Stimulated activated CD8-positive, alpha-beta memory T cell treated with anti-CD3 and anti-CD28 coated beads, Interleukin-12 subunit alpha, Interleukin-12 subunit beta, amount 100 ng/mL, for 1 hour (primary cell): ENCODE data around the gene EPB41L5.
"Not testable (repeated sequence)": the region's sequence is repeated elsewhere in the genome, so short reads cannot be mapped to it uniquely, and the experiment has no call there.

ENCODE experiments used
- DNase-seq: peaks from one replicate; pipeline ENCODE4 v3.0.0-alpha.2; 2020; ENCODE audit warnings: low read depth

Gene EPB41L5

DNA sequence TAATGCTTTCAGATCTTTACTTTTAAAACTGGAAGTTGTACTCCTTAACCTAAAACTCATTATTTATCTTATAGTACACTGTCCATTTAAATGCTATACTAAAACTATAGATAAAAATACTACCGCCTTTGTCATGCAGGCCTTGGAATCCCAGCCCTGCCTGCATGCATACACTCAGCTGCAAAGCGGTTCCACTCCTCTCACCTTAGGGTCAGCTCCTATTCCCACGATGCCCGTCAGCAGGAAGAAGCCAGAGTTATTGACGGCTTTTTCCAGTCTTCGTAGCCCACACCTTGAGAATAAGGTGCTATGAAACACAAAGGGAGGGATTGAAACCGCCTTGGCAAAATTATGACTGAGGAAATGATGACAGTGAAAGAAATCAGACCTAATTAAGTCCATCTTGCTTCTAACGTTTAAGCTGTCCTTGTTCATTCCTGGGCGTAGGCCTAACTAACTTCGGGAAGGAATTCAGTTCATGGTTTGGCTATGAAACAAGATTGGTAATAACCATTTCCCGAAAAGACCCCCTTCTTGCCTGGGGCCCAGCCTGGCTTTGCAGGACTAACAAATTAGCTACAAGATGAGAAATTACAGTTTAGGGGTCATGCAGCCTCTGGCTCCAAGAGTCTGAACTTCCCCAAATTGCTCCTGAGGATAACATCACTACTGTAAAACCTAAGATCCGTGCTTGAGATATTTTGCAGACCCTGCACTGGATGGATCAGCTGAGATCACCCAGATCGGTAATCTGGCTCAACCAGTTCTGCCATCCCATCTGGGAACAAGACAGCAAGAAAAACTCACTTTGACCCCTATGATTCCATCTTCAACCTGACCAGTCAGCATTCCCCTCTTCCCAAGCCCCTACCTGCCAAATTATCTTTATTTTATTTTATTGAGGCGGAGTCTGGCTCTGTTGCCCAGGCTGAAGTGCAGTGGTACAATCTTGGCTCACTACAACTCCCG lies 17.1 kb downstream of the EPB41L5 start:
- DNase-seq: no peak

DNA sequence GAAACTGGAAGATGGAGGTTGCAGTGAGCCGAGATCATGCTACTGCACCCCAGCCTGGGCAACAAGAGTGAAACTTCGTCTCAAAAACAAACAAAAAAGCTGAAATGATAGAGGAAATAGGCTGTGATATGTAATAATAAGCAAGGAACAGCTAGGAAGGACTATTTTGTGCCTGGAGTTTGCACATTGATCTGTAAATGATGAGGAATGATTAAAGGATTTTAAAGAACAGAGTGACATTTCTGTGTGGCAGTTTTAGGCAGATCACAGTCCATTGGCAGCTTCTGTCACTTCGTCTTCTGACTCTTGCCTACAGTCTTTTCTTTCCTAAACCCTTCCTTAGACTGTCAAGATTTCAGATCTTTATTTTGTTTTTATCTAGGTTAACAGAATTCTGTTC lies 19.4 kb downstream of the EPB41L5 start:
- no peak for DNase-seq

DNA sequence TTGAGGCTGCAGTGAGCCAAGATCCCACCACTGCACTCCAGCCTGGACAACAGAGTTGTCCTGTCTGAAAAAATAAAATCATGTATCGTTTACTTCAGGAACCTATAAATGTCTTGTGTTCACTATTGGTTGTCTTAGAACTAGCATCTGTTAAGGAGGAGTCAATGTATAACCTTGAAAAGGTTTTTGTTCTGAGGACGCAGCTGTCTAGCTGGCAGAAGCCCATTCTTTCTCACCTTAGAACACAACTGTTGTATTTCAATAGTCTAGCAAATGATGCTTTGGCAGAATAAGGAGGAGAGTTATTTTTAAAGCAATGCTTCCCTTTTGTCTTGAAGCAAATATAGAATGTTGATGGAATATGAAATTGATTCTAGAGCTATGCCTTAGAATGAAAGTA lies 21.1 kb downstream of the EPB41L5 start:
- no peak for DNase-seq

DNA sequence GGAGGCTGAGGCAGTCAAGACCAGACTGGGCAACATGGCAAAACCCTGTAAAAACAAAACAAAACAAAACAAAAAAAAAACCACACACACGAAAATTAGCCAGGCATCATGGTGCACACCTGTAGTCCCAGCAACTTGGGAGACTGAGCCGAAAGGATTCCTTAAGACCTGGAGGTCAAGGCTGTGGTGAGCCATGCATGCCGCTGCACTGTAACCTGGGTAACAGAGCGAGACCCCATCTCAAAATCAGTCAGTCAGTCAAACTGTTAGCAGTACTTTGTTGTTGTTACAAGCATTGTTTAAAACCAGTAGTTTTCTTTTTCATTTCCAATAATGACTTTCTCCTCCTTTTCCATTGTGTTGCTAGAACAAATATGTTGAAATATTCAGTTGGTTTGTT lies 21.7 kb downstream of the EPB41L5 start:
- DNase-seq: no peak

DNA sequence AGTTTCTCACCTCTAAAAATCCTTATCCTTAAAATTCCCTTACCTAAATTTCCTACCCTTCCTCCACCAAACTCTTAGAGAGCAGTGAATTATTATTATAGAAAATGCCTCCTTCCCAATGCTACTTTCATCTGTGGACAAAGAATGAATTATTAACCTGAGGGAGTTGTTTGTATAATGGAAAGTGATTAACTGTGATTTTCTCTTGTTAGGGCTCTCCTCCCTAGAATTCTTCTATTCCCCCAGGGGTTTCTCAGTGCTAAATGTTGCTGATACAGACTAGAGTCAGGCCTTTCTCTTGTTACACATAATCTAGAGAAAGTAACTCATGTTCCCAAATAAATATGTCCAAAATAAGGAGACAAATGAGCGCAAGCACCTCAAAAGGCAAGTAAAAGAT lies 23.3 kb downstream of the EPB41L5 start:
- no peak for DNase-seq

DNA sequence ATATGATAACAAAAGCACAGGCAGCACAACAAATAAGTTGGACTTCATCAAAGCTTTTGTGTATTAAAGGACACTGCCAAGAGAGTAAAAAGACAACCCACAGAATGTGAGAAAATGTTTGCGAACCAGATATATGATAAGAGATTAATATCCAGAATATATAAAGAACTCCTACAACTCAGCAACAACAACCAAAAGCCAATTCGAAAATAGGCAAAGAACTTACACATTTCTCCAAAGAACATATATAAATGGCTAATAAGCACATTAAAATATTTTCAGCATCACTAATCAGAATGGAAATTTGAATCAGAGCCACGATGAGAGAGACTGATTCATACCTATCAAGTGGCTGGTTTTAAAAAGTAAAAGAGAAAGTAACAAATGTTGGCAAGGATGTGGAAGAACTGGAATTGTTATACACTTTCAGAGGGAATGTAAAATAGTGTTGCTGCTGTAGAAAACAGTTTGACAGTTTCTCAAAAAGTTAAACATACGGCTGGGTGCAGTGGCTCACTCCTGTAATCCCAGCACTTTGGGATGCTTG lies 25.2 kb downstream of the EPB41L5 start:
- no peak for DNase-seq

DNA sequence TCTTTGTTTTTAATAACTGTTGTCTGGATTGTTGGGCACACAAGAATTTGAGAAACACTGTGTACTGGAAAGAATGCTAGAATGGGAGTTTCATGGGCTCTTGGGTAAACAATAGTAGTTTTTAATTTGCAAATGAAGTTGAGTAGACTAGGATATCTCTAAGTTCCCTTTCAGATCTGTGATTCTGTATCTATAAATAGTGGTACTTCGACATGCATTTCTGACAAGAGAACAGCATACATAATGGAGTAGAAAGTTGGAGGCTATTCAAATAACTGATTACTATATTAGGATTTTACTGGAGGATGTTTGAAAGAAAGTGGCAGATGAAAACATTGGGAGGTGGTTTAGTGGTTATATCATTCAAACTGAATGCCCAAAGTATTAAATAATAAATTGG lies 29.5 kb downstream of the EPB41L5 start:
- DNase-seq: no peak

DNA sequence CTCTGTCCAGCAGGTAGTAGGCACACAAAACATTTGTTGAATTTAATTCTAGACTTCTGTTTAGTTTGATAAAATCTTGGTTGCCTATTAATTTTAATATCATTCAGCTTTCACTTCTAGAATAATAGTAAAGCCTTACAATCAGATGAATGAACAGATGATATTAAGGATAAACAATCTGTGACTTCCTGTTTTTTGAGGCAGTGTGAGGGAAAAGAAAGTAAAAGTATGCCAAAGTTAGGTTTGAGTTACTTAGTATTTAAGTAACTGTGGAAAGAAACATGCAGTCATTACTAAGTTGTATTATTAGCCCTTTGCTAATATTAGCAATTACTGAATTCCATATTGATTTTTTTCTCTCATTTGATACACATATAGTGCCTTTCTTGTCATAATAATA lies 31.5 kb downstream of the EPB41L5 start:
- DNase-seq: no peak

DNA sequence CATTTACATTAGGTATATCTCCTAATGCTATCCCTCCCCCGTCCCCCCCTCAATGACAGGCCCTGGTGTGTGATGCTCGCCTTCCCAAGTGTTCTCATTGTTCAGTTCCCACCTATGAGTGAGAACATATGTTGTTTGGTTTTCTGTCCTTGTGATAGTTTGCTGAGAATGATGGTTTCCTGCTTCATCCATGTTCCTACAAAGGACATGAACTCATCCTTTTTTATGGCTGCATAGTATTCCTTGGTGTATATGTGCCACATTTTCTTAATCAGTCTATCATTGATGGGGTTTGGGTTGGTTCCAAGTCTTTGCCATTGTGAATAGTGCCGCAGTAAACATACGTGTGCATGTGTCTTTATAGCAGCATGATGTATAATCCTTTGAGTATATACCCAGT lies 32.9 kb downstream of the EPB41L5 start:
- DNase-seq: not testable (repeated sequence)

DNA sequence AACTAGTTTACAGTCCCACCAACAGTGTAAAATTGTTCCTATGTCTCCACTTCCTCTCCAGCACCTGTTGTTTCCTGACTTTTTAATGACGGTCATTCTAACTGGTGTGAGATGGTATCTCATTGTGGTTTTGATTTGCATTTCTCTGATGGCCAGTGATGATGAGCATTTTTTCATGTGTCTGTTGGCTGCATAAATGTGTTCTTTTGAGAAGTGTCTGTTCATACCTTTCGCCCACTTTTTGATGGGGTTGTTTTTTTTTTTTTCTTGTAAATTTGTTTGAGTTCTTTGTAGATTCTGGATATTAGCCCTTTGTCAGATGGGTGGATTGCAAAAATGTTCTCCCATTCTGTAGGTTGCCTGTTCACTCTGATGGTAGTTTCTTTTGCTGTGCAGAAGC lies 33.4 kb downstream of the EPB41L5 start:
- not testable (repeated sequence) for DNase-seq

DNA sequence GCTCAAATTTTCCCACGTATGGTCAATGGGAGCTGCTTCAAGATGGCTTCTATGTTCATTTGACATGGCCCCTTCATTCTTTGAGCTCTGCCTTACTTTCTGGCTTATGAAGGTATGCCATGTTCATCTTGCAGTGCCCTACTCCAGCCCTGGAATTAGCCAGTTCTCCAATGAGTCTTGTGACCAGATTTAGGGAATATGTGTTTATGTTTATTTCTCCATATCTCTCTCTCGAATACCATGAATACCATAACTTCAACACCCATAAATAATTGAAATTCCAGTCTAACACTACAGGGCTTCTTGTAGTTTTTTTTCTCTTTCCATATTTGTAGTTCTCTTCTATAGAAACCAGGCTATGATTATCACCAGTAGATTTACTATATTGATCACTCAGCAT lies 39.7 kb downstream of the EPB41L5 start:
- no peak for DNase-seq

DNA sequence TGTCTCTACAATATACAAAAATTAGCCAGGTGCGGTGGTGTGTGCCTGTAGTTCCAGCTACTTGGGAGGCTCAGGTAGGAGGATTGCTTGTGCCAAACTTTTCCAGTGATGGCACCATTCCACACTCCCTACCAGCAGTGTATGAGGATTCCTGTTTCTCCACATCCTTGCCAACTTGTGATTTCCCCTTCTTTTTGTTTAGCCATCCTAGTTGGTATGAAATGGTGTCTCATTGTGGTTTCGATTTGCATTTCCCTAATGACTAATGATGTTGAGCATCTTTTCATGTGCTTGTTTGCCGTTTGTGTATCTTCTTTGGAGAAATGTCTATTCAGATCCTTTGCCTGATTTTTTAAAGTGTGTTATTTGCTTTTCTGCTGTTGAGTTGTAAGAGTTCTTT lies 41.0 kb downstream of the EPB41L5 start:
- no peak for DNase-seq

DNA sequence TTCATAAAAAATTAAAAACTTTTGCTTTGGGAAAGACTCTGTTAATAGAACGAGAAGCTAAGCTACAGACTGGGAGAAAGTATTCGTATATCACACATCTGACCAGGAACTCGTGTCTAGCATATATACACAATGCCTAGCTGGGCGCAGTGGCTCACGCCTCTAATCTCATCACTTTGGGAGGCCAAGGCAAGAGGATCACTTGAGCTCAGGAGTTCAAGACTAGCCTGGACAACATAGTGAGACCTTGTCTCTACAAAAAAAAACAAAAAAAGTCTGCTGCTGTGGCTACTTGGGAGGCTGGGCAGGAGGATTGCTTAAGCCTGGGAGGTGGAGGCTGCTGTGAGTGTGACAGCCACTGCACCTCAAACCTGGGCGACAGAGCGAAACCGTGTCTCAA lies 46.6 kb downstream of the EPB41L5 start:
- no peak for DNase-seq

DNA sequence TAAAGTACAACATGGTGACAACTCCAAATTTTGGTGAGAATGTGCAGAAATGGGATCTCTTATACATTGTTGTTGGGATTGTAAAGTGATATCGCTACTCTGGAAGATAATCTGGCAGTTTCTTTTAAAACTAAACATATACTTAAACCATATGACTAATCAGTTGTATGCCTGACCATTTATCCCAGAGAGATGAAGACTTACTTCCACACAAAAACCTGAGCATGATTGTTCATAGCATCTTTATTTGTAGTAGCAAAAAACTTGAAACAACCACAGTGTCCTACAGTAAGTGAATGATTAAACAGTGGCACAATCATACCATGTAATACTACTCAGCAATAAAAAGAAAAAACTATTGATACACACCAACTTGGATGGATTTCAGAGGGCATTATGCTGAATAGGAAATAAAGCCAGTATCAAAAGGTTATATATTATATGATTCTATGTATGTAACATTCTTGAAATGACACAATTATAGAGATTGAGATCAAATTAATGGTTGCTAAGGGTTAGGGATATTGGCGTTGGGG lies 47.3 kb downstream of the EPB41L5 start:
- no peak for DNase-seq

DNA sequence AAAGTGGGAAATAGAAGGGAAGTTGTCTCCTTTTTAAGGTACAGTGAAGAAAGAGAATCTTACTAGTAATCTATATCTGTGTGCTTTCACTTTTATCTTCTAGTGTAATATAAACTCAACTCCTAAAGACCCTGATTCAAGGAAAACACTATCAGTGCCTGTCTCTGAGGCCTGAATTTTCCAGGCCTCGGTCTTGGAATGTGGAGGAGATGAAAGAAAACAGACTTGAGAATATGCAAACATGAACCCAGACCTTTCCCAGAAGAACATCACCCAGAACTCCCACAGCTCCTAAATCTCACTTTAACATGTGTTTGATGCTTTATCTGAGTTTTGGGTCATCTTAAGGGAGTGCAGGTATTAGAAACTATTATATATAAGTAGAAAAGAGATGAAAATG lies 51.8 kb downstream of the EPB41L5 start:
- DNase-seq: no peak

DNA sequence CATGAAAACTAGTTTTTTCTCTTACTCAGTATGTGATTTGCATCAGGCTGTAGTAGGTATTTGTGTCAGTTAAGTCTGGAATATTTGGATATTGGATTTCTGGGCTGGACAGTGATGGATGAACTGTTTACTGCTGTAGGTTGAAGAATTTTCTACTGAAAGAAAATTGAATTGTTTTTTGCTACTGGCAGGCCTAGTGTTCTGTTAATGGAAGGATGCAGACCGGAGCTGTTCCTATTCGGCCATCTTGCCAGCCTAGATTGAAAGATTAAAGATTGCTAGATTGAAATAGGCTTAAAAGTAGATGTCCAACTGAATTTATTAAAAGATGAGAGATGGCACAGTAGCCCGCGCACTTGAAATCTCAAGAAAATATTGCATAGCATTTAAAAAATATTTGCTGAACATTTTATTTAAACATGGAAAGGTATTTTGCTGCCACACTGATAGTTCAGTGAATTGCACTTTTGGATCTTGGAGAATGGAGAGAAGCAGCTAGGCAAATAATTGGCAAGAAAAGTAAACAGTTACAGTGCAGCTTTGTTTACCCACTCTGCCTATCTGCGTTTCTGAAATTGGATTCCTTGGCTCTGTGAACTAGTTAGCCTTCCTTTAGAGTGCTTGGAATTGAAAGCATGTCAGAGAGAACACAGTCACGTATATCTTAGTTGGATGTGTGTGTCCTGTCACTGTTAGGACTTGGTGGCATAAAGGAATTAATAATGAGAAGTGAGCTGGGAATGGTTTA lies 54.1 kb downstream of the EPB41L5 start:
- no peak for DNase-seq

DNA sequence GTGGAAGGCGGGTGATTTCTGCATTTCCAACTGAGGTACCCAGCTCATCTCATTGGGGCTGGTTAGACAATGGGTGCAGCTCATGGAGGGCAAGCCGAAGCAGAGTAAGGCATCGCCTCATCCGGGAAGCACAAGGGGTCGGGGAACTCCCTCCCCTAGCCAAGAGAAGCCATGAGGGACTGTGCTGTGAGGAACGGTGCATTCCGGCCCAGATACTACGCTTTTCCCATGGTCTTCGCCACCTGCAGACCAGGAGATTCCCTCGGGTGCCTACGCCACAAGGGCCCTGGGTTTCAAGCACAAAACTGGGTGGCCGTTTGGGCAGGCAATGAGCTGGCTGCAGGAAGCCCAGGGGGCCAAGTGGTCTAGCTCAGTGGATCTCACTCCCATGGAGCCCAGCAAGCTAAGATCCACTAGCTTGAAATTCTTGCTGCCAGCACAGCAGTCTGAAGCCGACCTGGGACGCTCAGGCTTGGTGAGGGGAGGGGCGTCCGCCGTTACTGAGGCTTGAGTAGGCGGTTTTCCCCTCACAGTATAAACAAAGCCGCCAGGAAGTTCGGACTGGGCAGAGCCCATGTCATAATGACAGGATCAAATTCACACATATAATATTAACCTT lies 55.3 kb downstream of the EPB41L5 start:
- not testable (repeated sequence) for DNase-seq

DNA sequence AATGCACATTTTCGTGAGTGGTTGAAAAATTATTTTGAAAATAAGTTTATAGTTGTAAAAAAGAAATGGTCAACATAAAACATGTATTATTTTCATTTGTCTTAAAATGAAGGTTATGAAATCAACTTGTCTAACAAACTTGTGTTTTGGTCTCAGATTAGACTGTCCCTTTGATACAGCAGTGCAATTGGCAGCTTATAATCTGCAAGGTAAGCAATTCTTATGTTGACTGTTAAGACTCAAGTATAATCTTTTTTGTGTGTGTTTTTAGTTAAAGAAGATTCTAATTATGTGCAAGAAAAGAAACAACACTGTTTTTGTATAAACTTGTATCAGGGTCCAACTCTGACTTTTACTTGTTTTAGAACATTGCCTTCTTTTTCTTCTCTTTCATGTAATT lies 62.7 kb downstream of the EPB41L5 start:
- DNase-seq: no peak

DNA sequence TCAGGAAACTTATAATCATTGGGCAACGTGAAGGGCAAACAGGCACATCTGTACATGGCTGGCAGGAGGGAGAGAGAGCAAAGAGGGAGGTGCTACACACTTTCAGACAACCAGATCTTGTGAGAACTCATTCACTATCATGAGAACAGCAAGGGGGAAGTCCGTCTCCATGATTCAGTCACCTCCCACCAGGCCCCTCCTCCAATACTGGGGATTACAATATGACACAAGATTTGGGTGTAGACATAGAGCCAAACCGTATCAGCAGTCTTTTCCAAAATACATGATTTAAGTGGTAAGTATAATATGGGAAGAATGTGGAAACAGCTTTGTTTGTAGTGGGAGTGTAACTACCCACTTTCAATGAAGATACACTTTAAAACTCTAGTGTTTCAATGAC lies 65.0 kb downstream of the EPB41L5 start:
- DNase-seq: no peak

DNA sequence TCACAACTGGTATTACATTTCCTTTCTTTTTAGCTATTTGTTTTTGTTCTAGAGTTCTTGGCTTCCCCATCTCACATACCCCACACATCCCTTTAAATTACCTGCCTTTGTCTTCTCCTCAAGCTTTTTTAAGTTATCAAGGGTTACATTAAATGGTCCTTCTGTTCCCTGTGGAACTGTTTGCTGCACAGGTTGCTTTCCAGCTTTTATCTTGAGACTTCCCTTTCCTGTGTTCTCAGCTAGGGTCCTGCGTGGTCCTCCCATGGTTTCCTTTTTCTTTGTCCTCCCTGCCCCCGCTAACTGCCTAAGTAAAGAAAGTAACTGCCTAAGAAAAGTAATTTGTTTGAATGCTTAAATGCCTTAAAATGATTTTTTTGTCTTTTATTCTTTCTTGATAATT lies 66.8 kb downstream of the EPB41L5 start:
- no peak for DNase-seq

DNA sequence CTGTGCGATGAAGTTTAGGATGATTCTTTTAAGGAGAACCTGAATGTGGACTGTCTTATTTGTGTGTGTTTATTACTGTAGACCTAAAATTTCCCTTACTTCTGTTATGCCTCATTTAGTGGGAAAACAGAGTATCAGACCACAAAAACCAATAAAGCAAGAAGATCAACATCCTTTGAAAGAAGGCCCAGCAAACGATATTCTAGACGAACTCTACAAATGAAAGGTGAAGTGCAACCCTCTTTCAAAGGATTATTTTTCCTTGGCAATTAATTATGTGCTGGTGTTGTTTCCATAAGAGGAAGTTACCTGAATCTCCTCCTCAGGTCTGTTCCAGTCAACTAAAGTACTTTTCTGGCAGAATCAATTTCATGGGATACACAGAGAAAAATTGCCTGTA lies 78.6 kb downstream of the EPB41L5 start:
- no peak for DNase-seq

DNA sequence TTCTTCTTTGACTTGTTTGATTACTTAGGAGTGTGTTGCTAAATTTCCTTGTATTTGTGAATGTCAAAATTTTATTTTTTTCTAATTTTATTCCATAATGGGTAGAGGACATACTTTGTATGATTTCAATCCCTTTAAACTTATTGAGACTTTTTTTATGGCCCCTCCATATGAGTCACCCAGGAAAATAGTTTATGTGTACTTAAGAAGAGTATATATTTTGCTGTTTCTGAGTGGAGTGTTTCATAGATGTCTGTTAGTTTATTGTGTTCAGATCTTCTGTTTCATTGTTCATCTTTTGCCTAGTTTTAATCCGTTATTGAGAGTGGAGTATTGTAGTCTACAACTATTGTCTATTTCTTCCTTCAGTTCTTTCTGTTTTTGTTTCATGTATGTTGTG lies 81.9 kb downstream of the EPB41L5 start:
- no peak for DNase-seq
